Mammary epithelial cell (primary cell): Measurements from ENCODE around the gene LRP1.
A peak's percentile ranks its signal among the peaks of the same experiment; 100 is the strongest.

ENCODE experiments used
- CTCF ChIP-seq, 2 donors: IDR thresholded peaks in 1 of 2; conservative IDR thresholded peaks in 1 of 2; 2 replicates each; pipeline ENCODE4 v1.5.1; 2011 to 2012; ENCODE audit warnings: inconsistent platforms in 2 of 2, low read length in 2 of 2, mild to moderate bottlenecking in 2 of 2, control low read depth in 1 of 2, low read depth in 1 of 2; ENCODE audit not compliant: insufficient read depth in 1 of 2; ENCODE audit errors: extremely low read depth in 1 of 2
- EZH2 ChIP-seq: IDR thresholded peaks from 2 replicates; pipeline ENCODE4 v1.6.1; 2012; ENCODE audit warnings: low read length, inconsistent platforms, borderline replicate concordance

- TF ChIP-seq CTCF (conservative IDR thresholded peaks at IDR 0.05 in 1 of 2, IDR thresholded peaks at IDR 0.05 in 1 of 2; ENCODE audit: extremely low read depth in 1 of 2, insufficient read depth in 1 of 2, low read depth in 1 of 2, low read length in 2 of 2): peak; percentile 86 to 91
- TF ChIP-seq EZH2: no peak
These were observed 47.3 kb downstream of the LRP1 start for GRCh38 chr12:57175428-57176138.
